22Rv1 (cell line): Measurements from ENCODE around the gene NEUROD2.

ENCODE experiments used
- ZFX ChIP-seq: fragments of 450-650 bp; IDR thresholded peaks from 2 replicates; pipeline ENCODE4 v1.6.1; 2017; ENCODE audit warnings: antibody characterized with exemption, borderline replicate concordance
- TF ChIP-seq, protein P1 (sequence below): fragments of 450-650 bp; IDR thresholded peaks from 2 replicates; pipeline ENCODE4 v1.5.1; 2017; ENCODE audit warnings: mild to moderate bottlenecking

DNA sequence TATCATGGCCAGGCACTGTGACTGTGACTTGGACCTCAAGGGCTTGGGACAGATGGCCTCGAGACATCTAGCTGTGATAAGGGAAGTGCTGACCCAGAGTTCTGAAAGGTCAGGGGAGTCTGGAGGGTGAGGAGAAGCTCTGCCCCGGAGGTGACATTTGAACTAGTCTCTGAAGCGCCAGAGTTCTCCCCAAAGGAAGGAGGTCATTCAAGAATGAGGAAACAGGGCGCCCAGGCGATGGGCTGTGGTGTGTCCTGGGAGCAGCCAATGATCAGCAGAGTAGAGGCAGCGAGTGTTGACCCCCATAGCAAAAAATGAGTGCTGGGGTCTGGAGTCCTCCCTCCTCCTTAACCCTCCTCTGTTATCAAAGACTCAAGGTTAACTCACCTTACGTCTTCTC, 34.2 kb upstream of the NEUROD2 start:
- TF ChIP-seq, protein P1, sequence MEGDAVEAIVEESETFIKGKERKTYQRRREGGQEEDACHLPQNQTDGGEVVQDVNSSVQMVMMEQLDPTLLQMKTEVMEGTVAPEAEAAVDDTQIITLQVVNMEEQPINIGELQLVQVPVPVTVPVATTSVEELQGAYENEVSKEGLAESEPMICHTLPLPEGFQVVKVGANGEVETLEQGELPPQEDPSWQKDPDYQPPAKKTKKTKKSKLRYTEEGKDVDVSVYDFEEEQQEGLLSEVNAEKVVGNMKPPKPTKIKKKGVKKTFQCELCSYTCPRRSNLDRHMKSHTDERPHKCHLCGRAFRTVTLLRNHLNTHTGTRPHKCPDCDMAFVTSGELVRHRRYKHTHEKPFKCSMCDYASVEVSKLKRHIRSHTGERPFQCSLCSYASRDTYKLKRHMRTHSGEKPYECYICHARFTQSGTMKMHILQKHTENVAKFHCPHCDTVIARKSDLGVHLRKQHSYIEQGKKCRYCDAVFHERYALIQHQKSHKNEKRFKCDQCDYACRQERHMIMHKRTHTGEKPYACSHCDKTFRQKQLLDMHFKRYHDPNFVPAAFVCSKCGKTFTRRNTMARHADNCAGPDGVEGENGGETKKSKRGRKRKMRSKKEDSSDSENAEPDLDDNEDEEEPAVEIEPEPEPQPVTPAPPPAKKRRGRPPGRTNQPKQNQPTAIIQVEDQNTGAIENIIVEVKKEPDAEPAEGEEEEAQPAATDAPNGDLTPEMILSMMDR, result no peak
- no peak for TF ChIP-seq ZFX
